SK-N-MC (cell line): ENCODE measurements around the gene LSR.

Experiments used
- EZH2 ChIP-seq: fragments of 200-600 bp; sonication (generic); IDR thresholded peaks from one replicate; pipeline ENCODE4 v1.6.1; 2017; ENCODE audit warnings: antibody characterized with exemption
- FOXP2 ChIP-seq: optimal IDR thresholded peaks from 2 replicates; pipeline ENCODE3; 2011; ENCODE audit warnings: mild to moderate bottlenecking, moderate library complexity; ENCODE audit not compliant: insufficient read depth; ENCODE audit errors: extremely low read length, control extremely low read depth
- POLR2AphosphoS5 ChIP-seq: IDR thresholded peaks from 2 replicates; pipeline ENCODE4 v1.6.1; 2012; ENCODE audit warnings: mild to moderate bottlenecking, low read depth, low read length, borderline replicate concordance

DNA sequence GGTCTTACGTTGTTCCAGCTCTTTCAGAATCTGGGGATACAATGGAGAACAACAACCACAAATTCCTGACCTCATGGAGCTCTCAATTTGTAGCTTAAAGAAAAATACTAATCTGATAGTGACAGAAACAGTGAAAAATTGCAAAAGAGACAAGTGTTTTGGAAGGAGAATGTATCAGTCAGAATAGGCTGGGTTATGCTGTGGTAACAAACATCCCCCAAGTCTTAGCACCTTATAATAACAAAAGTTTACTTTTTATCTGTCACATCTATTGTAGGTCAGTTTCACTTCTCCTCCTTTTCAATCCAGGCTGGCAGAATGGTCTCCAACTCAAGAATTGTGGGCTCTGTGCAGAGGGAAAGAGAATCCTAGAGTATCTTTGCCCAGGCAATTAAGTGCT lies 29.8 kb upstream of the LSR start:
- TF ChIP-seq POLR2AphosphoS5 (no peak), FOXP2 (no peak), EZH2 (no peak)
